WERI-Rb-1 (cell line): ENCODE measurements around the gene C2orf80.

ENCODE experiments used
- DNase-seq: peaks from one replicate; pipeline ENCODE4 v3.0.0-alpha.2; 2020
- H3K27ac ChIP-seq: fragments of 250-450 bp; sonication (Bioruptor Pico); 2 replicates; pipeline ENCODE4 v1.5.1; 2020; ENCODE audit warnings: mild to moderate bottlenecking, moderate library complexity
- H3K27me3 ChIP-seq: fragments of 250-450 bp; sonication (Bioruptor Pico); 2 replicates; pipeline ENCODE4 v1.5.1; 2021; ENCODE audit warnings: mild to moderate bottlenecking, low read depth, moderate library complexity; ENCODE audit not compliant: insufficient read depth, severe bottlenecking
- H3K36me3 ChIP-seq: fragments of 250-450 bp; sonication (Bioruptor Pico); 2 replicates; pipeline ENCODE4 v1.5.1; 2020; ENCODE audit warnings: mild to moderate bottlenecking, moderate library complexity
- H3K4me3 ChIP-seq: 2 replicates; pipeline ENCODE4 v1.5.1; 2011; ENCODE audit warnings: low read depth, mild to moderate bottlenecking, control low read depth, low read length
- H3K9me3 ChIP-seq: fragments of 250-450 bp; sonication (Bioruptor Pico); 2 replicates; pipeline ENCODE4 v1.5.1; 2021; ENCODE audit warnings: mild to moderate bottlenecking, moderate library complexity; ENCODE audit not compliant: severe bottlenecking
- CTCF ChIP-seq: IDR thresholded peaks from 2 replicates; pipeline ENCODE4 v1.5.1; 2011; ENCODE audit warnings: low read depth, mild to moderate bottlenecking, control low read depth, inconsistent platforms, low read length

C2orf80 gene

GRCh38 chr2:208204166-208204565, 14.3 kb upstream of the C2orf80 start:
- no peak overlapping the region for H3K4me3 ChIP-seq
- H3K27me3 ChIP-seq, result no peaks in the 10 kb centered on the region
- H3K27ac ChIP-seq, result no peak overlapping the region
- H3K9me3 ChIP-seq, result no peaks in the 10 kb centered on the region
- no peaks in the 10 kb centered on the region for H3K36me3 ChIP-seq
- no peak for DNase-seq
- TF ChIP-seq CTCF, result no peak

GRCh38 chr2:208195531-208195930, 5.7 kb upstream of the C2orf80 start:
- H3K27me3 ChIP-seq, result no peaks in the 10 kb centered on the region
- H3K9me3 ChIP-seq, result no peaks in the 10 kb centered on the region
- H3K4me3 ChIP-seq, result no peak overlapping the region
- no peak for DNase-seq
- no peaks in the 10 kb centered on the region for H3K36me3 ChIP-seq
- TF ChIP-seq CTCF, result no peak
- H3K27ac ChIP-seq, result no peak overlapping the region

GRCh38 chr2:208192611-208193236, 2.9 kb upstream of the C2orf80 start:
- H3K27me3 ChIP-seq, result no peaks in the 10 kb centered on the region
- no peak overlapping the region for H3K27ac ChIP-seq
- no peak for DNase-seq
- H3K36me3 ChIP-seq, result no peaks in the 10 kb centered on the region
- H3K4me3 ChIP-seq, result no peak overlapping the region
- no peak for TF ChIP-seq CTCF
- no peaks in the 10 kb centered on the region for H3K9me3 ChIP-seq

GRCh38 chr2:208189069-208189809, 591 bp downstream of the C2orf80 start:
- TF ChIP-seq CTCF, result no peak
- no peaks in the 10 kb centered on the region for H3K36me3 ChIP-seq
- H3K9me3 ChIP-seq, result no peaks in the 10 kb centered on the region
- H3K27ac ChIP-seq, result no peak overlapping the region
- no peak for DNase-seq
- no peaks in the 10 kb centered on the region for H3K27me3 ChIP-seq
- no peak overlapping the region for H3K4me3 ChIP-seq

- H3K27ac ChIP-seq, result no peak overlapping the region
- H3K27me3 ChIP-seq, result no peaks in the 10 kb centered on the region
- no peaks in the 10 kb centered on the region for H3K9me3 ChIP-seq
- TF ChIP-seq CTCF, result no peak
- no peak for DNase-seq
- H3K4me3 ChIP-seq, result no peak overlapping the region
- H3K36me3 ChIP-seq, result no peaks in the 10 kb centered on the region
Observed at GRCh38 chr2:208186893-208187292, 2.9 kb downstream of the C2orf80 start.
